Mesenchymal stem cell (in vitro differentiated cells and primary cell): ENCODE results near the gene UGT1A10.

Experiments used
- DNase-seq: peaks from one replicate; pipeline ENCODE4 v3.0.0-alpha.2; 2013
- H2AFZ ChIP-seq: one replicate; pipeline ENCODE4 v1.6.1; 2013; ENCODE audit warnings: low read depth, mild to moderate bottlenecking, control low read depth, inconsistent platforms, low read length, moderate library complexity
- H2AK5ac ChIP-seq: 2 replicates; pipeline ENCODE4 v1.6.1; 2013; ENCODE audit warnings: low read length, moderate library complexity, mild to moderate bottlenecking, inconsistent platforms; ENCODE audit not compliant: severe bottlenecking
- H2BK120ac ChIP-seq: one replicate; pipeline ENCODE4 v1.6.1; 2013; ENCODE audit warnings: low read depth, mild to moderate bottlenecking, inconsistent platforms, low read length, moderate library complexity
- H2BK12ac ChIP-seq, 2 experiments: one replicate each; pipeline ENCODE4 v1.6.1; 2013; ENCODE audit warnings: inconsistent platforms in 2 of 2, low read length in 2 of 2, mild to moderate bottlenecking in 2 of 2, moderate library complexity in 2 of 2, control low read depth in 1 of 2
- H2BK15ac ChIP-seq: one replicate; pipeline ENCODE4 v1.6.1; 2013; ENCODE audit warnings: mild to moderate bottlenecking, low read depth, inconsistent platforms; ENCODE audit not compliant: poor library complexity, severe bottlenecking
- H2BK5ac ChIP-seq: 2 replicates; pipeline ENCODE4 v1.6.1; 2013; ENCODE audit warnings: low read depth, mild to moderate bottlenecking, low read length, control low read depth, inconsistent platforms; ENCODE audit not compliant: poor library complexity, severe bottlenecking
- H3K14ac ChIP-seq, 2 experiments: one replicate each; pipeline ENCODE4 v1.6.1; 2013; ENCODE audit warnings: inconsistent platforms in 2 of 2, low read length in 2 of 2, control low read depth in 1 of 2, mild to moderate bottlenecking in 1 of 2, moderate library complexity in 1 of 2
- H3K18ac ChIP-seq, 2 experiments: one replicate each; pipeline ENCODE4 v1.6.1; 2013; ENCODE audit warnings: inconsistent platforms in 2 of 2, low read length in 2 of 2, control low read depth in 1 of 2, low read depth in 1 of 2, mild to moderate bottlenecking in 1 of 2
- H3K23ac ChIP-seq, 2 experiments: one replicate each; pipeline ENCODE4 v1.6.1; 2013; ENCODE audit warnings: inconsistent platforms in 2 of 2, low read length in 2 of 2, mild to moderate bottlenecking in 2 of 2, moderate library complexity in 2 of 2, control low read depth in 1 of 2
- H3K27ac ChIP-seq: 2 replicates; pipeline ENCODE4 v1.5.1; 2013; ENCODE audit warnings: mild to moderate bottlenecking, moderate library complexity, low read length, control low read depth, inconsistent platforms; ENCODE audit not compliant: poor library complexity, severe bottlenecking
- H3K27me3 ChIP-seq, 2 experiments: 2 replicates each; pipeline versions ENCODE4 v1.6.1 to v1.7.0; 2013; ENCODE audit warnings: low read length in 2 of 2, mild to moderate bottlenecking in 2 of 2, moderate library complexity in 2 of 2, control low read depth in 1 of 2, inconsistent platforms in 1 of 2; ENCODE audit not compliant: control insufficient read depth in 1 of 2, insufficient read depth in 1 of 2
- H3K36me3 ChIP-seq, 2 experiments: 2 replicates each; pipeline versions ENCODE4 v1.6.1 to v1.7.0; 2013; ENCODE audit warnings: low read length in 2 of 2, control low read depth in 1 of 2, inconsistent platforms in 1 of 2, low read depth in 1 of 2, mild to moderate bottlenecking in 1 of 2; ENCODE audit not compliant: insufficient read depth in 2 of 2, control insufficient read depth in 1 of 2
- H3K4ac ChIP-seq, 2 experiments: one replicate each; pipeline ENCODE4 v1.6.1; 2013; ENCODE audit warnings: inconsistent platforms in 2 of 2, low read length in 2 of 2, mild to moderate bottlenecking in 2 of 2, moderate library complexity in 2 of 2, control low read depth in 1 of 2, low read depth in 1 of 2
- H3K4me1 ChIP-seq: 2 replicates; pipeline ENCODE4 v1.6.1; 2013; ENCODE audit warnings: low read depth, low read length, control low read depth; ENCODE audit not compliant: control insufficient read depth, insufficient read depth
- H3K4me2 ChIP-seq: 2 replicates; pipeline ENCODE4 v1.6.1; 2013; ENCODE audit warnings: low read length, mild to moderate bottlenecking, inconsistent platforms; ENCODE audit not compliant: poor library complexity, severe bottlenecking
- H3K4me3 ChIP-seq, 2 experiments: 2 replicates each; pipeline versions ENCODE4 v1.5.1 to v1.7.0; 2013; ENCODE audit warnings: low read length in 2 of 2, mild to moderate bottlenecking in 2 of 2, control low read depth in 1 of 2, low read depth in 1 of 2; ENCODE audit not compliant: insufficient read depth in 1 of 2
- H3K79me1 ChIP-seq: replicated peaks from 2 replicates; pipeline ENCODE4 v1.6.1; 2013; ENCODE audit warnings: mild to moderate bottlenecking, control low read depth, low read length, inconsistent platforms; ENCODE audit not compliant: poor library complexity, severe bottlenecking
- H3K9ac ChIP-seq: 2 replicates; pipeline ENCODE4 v1.7.0; 2013; ENCODE audit warnings: mild to moderate bottlenecking, low read length, moderate library complexity
- H3K9me3 ChIP-seq: 2 replicates; pipeline ENCODE4 v1.7.0; 2013; ENCODE audit warnings: mild to moderate bottlenecking, low read length; ENCODE audit not compliant: control insufficient read depth
- H4K8ac ChIP-seq: one replicate; pipeline ENCODE4 v1.6.1; 2013; ENCODE audit warnings: inconsistent platforms, mild to moderate bottlenecking, low read length, moderate library complexity
- H4K91ac ChIP-seq: one replicate; pipeline ENCODE4 v1.6.1; 2013; ENCODE audit warnings: mild to moderate bottlenecking, low read length, inconsistent platforms
- WGBS: methylation state at CpG from one replicate; pipeline ENCODE4 v1.1.7; 2013; ENCODE audit warnings: mixed read lengths; 5-methylcytosine and 5-hydroxymethylcytosine counted together

UGT1A10 gene

GRCh38 chr2:233820774-233821105, 184.5 kb downstream of the UGT1A10 start:
- DNase-seq, result no peak
- H4K8ac ChIP-seq, result no peak overlapping the region
- H3K9me3 ChIP-seq, result no peaks in the 10 kb centered on the region
- H2BK120ac ChIP-seq, result no peak overlapping the region
- H2AK5ac ChIP-seq, result no peak overlapping the region
- H3K4me2 ChIP-seq, result no peak overlapping the region
- H2BK12ac ChIP-seq, result no peak overlapping the region
- 81% methylated on average over 3 of the region's 6 CpGs for WGBS
- H3K18ac ChIP-seq, result no peak overlapping the region
- no peak overlapping the region for H2BK5ac ChIP-seq
- no peaks in the 10 kb centered on the region for H3K36me3 ChIP-seq
- H2AFZ ChIP-seq, result no peak overlapping the region
- no peak overlapping the region for H3K27ac ChIP-seq
- no peak overlapping the region for H3K4me3 ChIP-seq
- H3K9ac ChIP-seq, result no peak overlapping the region
- no peak overlapping the region for H3K14ac ChIP-seq
- H3K4me1 ChIP-seq, result peaks cover 4% of the 10 kb centered on the region
- peaks cover 21 to 27% of the 10 kb centered on the region in 2 experiments for H3K27me3 ChIP-seq
- H3K79me1 ChIP-seq, result no peaks in the 10 kb centered on the region
- no peak overlapping the region for H3K4ac ChIP-seq
- no peak overlapping the region for H2BK15ac ChIP-seq
- no peak overlapping the region for H4K91ac ChIP-seq
- H3K23ac ChIP-seq, result no peak overlapping the region

- WGBS, result 87% methylated on average over 2 of the region's 3 CpGs
- H3K4me3 ChIP-seq, result no peak overlapping the region
Measured at GRCh38 chr2:233821196-233821595, 184.9 kb downstream of the UGT1A10 start.

GRCh38 chr2:233821709-233822100, 185.5 kb downstream of the UGT1A10 start:
- H2BK15ac ChIP-seq, result no peak overlapping the region
- no peaks in the 10 kb centered on the region for H3K9me3 ChIP-seq
- no peak overlapping the region for H3K23ac ChIP-seq
- H2BK12ac ChIP-seq, result no peak overlapping the region
- H3K4ac ChIP-seq, result no peak overlapping the region
- no peak overlapping the region for H3K4me2 ChIP-seq
- H2BK120ac ChIP-seq, result no peak overlapping the region
- no peak overlapping the region for H3K4me3 ChIP-seq
- H2BK5ac ChIP-seq, result no peak overlapping the region
- H3K18ac ChIP-seq, result no peak overlapping the region
- H3K14ac ChIP-seq, result no peak overlapping the region
- peaks cover 21 to 27% of the 10 kb centered on the region in 2 experiments for H3K27me3 ChIP-seq
- 83% methylated on average over 8 of the region's 8 CpGs for WGBS
- no peaks in the 10 kb centered on the region for H3K36me3 ChIP-seq
- no peak overlapping the region for H4K91ac ChIP-seq
- no peak for DNase-seq
- H3K9ac ChIP-seq, result no peak overlapping the region
- H3K79me1 ChIP-seq, result no peaks in the 10 kb centered on the region
- H4K8ac ChIP-seq, result no peak overlapping the region
- no peak overlapping the region for H3K27ac ChIP-seq
- no peak overlapping the region for H2AK5ac ChIP-seq
- peaks cover 2% of the 10 kb centered on the region for H3K4me1 ChIP-seq
- no peak overlapping the region for H2AFZ ChIP-seq

More at GRCh38 chr2:233821196-233821595, 184.9 kb downstream of the UGT1A10 start:
- H2AK5ac ChIP-seq, result no peak overlapping the region
- H3K9me3 ChIP-seq, result no peaks in the 10 kb centered on the region
- H4K91ac ChIP-seq, result no peak overlapping the region
- no peak overlapping the region for H2BK12ac ChIP-seq
- no peak overlapping the region for H3K27ac ChIP-seq
- H2BK15ac ChIP-seq, result no peak overlapping the region
- H3K9ac ChIP-seq, result no peak overlapping the region
- H3K36me3 ChIP-seq, result no peaks in the 10 kb centered on the region
- peaks cover 21 to 27% of the 10 kb centered on the region in 2 experiments for H3K27me3 ChIP-seq
- no peak overlapping the region for H4K8ac ChIP-seq
- H2BK5ac ChIP-seq, result no peak overlapping the region
- H3K14ac ChIP-seq, result no peak overlapping the region
- no peak overlapping the region for H3K23ac ChIP-seq
- no peaks in the 10 kb centered on the region for H3K79me1 ChIP-seq
- H3K4me2 ChIP-seq, result no peak overlapping the region
- H3K4ac ChIP-seq, result no peak overlapping the region
- H2BK120ac ChIP-seq, result no peak overlapping the region
- DNase-seq, result no peak
- H3K18ac ChIP-seq, result no peak overlapping the region
- no peak overlapping the region for H2AFZ ChIP-seq
- peaks cover 4% of the 10 kb centered on the region for H3K4me1 ChIP-seq

- no peak overlapping the region for H2BK12ac ChIP-seq
- H3K4me1 ChIP-seq, result peaks cover 1% of the 10 kb centered on the region
- H3K27me3 ChIP-seq, result peaks cover 21 to 27% of the 10 kb centered on the region in 2 experiments
- no peak overlapping the region for H2AFZ ChIP-seq
- 91% methylated on average over 21 of the region's 21 CpGs for WGBS
- no peak overlapping the region for H3K4me3 ChIP-seq
- no peak overlapping the region for H3K4ac ChIP-seq
- DNase-seq, result no peak
- no peak overlapping the region for H3K14ac ChIP-seq
- H3K9me3 ChIP-seq, result no peaks in the 10 kb centered on the region
- H2BK5ac ChIP-seq, result no peak overlapping the region
- H3K9ac ChIP-seq, result no peak overlapping the region
- H2AK5ac ChIP-seq, result no peak overlapping the region
- no peak overlapping the region for H3K27ac ChIP-seq
- no peak overlapping the region for H2BK120ac ChIP-seq
- H4K8ac ChIP-seq, result no peak overlapping the region
- no peak overlapping the region for H3K18ac ChIP-seq
- no peak overlapping the region for H2BK15ac ChIP-seq
- H4K91ac ChIP-seq, result no peak overlapping the region
- H3K36me3 ChIP-seq, result no peaks in the 10 kb centered on the region
- H3K4me2 ChIP-seq, result no peak overlapping the region
- no peak overlapping the region for H3K23ac ChIP-seq
- H3K79me1 ChIP-seq, result no peaks in the 10 kb centered on the region
Measured at GRCh38 chr2:233822101-233822771, 186.0 kb downstream of the UGT1A10 start.
